Head of caudate nucleus (tissue), 42 donors: Measurements from ENCODE around the gene SOX12.

Source experiments
- DNase-seq, 42 donors: peaks; one replicate each; pipeline versions ENCODE4 v3.0.0 to v3.0.0-alpha.2; 2020 to 2021; ENCODE audit warnings: mixed read lengths in 7 of 42
- intact Hi-C: fragments of 100-400 bp; cut with DNase I; formaldehyde crosslinking; loops from one replicate; pipeline ENCODE4 v1.15.0; 2022

SOX12 gene

GRCh38 chr20:298776-299391 is 26.5 kb upstream of the SOX12 start:
- DNase-seq = no peak

GRCh38 chr20:300345-300990 is 24.9 kb upstream of the SOX12 start:
- intact Hi-C loops = no loop called here

More at GRCh38 chr20:298776-299391, 26.5 kb upstream of the SOX12 start:
- intact Hi-C loops = no loop called here

GRCh38 chr20:301886-302848 is 23.2 kb upstream of the SOX12 start:
- intact Hi-C loops = no loop called here
- no peak for DNase-seq

More at GRCh38 chr20:300345-300990, 24.9 kb upstream of the SOX12 start:
- DNase-seq = no peak

- intact Hi-C loops = no loop called here
- DNase-seq = no peak
Measured at GRCh38 chr20:305745-306144, 19.6 kb upstream of the SOX12 start.

- DNase-seq = no peak
- intact Hi-C loops = no loop called here
Measured at GRCh38 chr20:308427-309038, 16.8 kb upstream of the SOX12 start.

- intact Hi-C loops = no loop called here
- peak in 9 of 42 donors; percentile 18 to 62 (median 43) for DNase-seq
Measured at GRCh38 chr20:309306-309840, 16.0 kb upstream of the SOX12 start.

GRCh38 chr20:309841-310644 is 15.3 kb upstream of the SOX12 start:
- intact Hi-C loops = no loop called here
- DNase-seq = peak; percentile 99 to 100 (median 100)

- DNase-seq = no peak
- intact Hi-C loops = no loop called here
Measured at GRCh38 chr20:310645-311044, 14.7 kb upstream of the SOX12 start.

- intact Hi-C loops = no loop called here
- DNase-seq = no peak
Measured at GRCh38 chr20:311609-312008, 13.7 kb upstream of the SOX12 start.

- no peak for DNase-seq
- intact Hi-C loops = no loop called here
Measured at GRCh38 chr20:312067-312466, 13.3 kb upstream of the SOX12 start.

- intact Hi-C loops = no loop called here
- DNase-seq = no peak
Measured at GRCh38 chr20:312866-313265, 12.5 kb upstream of the SOX12 start.

GRCh38 chr20:313402-313801 is 11.9 kb upstream of the SOX12 start:
- intact Hi-C loops = no loop called here
- no peak for DNase-seq

GRCh38 chr20:313948-314347 is 11.4 kb upstream of the SOX12 start:
- intact Hi-C loops = no loop called here
- no peak for DNase-seq

- intact Hi-C loops = no loop called here
- DNase-seq = no peak
Measured at GRCh38 chr20:316316-317068, 8.9 kb upstream of the SOX12 start.

- DNase-seq = peak; percentile 53 to 93 (median 87)
- intact Hi-C loops = no loop called here
Measured at GRCh38 chr20:324177-325044, 941 bp upstream of the SOX12 start.

GRCh38 chr20:325889-326644 is 715 bp downstream of the SOX12 start:
- intact Hi-C loops = no loop called here
- DNase-seq = peak; percentile 49 to 86 (median 70)
